ENCODE data around the gene LPCAT2. TPM values are rescaled to one million over a fixed set of nuclear protein-coding genes. Genes with fewer than 3 reads are reported as not detected.

LPCAT2 gene
- total RNA-seq, 1 experiment from 2014 or later, result 62.1 TPM

DNA sequence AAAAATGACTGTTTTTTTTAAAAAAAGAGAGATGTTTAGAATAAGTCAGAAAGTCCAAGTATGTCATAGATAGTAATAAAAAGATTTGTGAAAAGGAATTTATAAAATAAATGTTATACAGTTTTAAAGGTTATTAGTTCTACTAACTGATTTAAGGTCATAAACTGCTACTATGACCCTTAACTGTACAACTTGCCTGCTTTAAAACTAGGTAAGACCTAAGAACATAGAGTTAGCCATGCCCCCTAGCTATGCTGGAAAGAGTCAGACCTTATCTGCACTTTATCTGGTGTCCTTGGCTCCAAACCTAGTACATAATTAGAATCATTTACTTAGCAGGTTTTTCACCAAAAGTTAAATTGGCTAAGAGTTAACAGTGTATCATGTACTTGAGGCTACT is 123.4 kb downstream of the LPCAT2 start:
- intact Hi-C loops (cut with micrococcal nuclease; ENCODE audit: unreplicated experiment) (no loop called here), in situ Hi-C loops (cut with HindIII; ENCODE audit: low pct_unique_long_range_greater_than_20kb, low sequenced_read_pairs) (no loop called here)
- DNase-seq (ENCODE audit: low read depth, low spot score) (no peak), ATAC-seq (no peak)
- Histone ChIP-seq H3K4me3 (ENCODE audit: low read depth in 2 of 2, low read length in 2 of 2) (no peak overlapping the region), H3K9me3 (ENCODE audit: control insufficient read depth, insufficient read depth, low read depth, low read length) (no peaks in the 10 kb centered on the region; the same call in 1 of the 2 replicates), H3K27ac (ENCODE audit: low read length) (no peak overlapping the region), H3K36me3 (ENCODE audit: control insufficient read depth, insufficient read depth, low read length) (no peaks in the 10 kb centered on the region), H3K4me1 (ENCODE audit: control insufficient read depth, insufficient read depth, low read length) (no peaks in the 10 kb centered on the region), H3K27me3 (ENCODE audit: control insufficient read depth, insufficient read depth, low read length) (no peaks in the 10 kb centered on the region)
- TF ChIP-seq POLR2AphosphoS5 (IDR thresholded peaks at IDR 0.05; ENCODE audit: low read depth, low read length), result no peak
- TF ChIP-seq, protein P1, sequence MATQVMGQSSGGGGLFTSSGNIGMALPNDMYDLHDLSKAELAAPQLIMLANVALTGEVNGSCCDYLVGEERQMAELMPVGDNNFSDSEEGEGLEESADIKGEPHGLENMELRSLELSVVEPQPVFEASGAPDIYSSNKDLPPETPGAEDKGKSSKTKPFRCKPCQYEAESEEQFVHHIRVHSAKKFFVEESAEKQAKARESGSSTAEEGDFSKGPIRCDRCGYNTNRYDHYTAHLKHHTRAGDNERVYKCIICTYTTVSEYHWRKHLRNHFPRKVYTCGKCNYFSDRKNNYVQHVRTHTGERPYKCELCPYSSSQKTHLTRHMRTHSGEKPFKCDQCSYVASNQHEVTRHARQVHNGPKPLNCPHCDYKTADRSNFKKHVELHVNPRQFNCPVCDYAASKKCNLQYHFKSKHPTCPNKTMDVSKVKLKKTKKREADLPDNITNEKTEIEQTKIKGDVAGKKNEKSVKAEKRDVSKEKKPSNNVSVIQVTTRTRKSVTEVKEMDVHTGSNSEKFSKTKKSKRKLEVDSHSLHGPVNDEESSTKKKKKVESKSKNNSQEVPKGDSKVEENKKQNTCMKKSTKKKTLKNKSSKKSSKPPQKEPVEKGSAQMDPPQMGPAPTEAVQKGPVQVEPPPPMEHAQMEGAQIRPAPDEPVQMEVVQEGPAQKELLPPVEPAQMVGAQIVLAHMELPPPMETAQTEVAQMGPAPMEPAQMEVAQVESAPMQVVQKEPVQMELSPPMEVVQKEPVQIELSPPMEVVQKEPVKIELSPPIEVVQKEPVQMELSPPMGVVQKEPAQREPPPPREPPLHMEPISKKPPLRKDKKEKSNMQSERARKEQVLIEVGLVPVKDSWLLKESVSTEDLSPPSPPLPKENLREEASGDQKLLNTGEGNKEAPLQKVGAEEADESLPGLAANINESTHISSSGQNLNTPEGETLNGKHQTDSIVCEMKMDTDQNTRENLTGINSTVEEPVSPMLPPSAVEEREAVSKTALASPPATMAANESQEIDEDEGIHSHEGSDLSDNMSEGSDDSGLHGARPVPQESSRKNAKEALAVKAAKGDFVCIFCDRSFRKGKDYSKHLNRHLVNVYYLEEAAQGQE (IDR thresholded peaks at IDR 0.05; ENCODE audit: insufficient read depth in 1 of 2, low read depth in 2 of 2, low read length in 1 of 2), result no peak
- TF ChIP-seq SIN3A (IDR thresholded peaks at IDR 0.05; ENCODE audit: borderline replicate concordance, insufficient read depth, low read depth, low read length), result no peak
- TF ChIP-seq TCF7L2 (IDR thresholded peaks at IDR 0.05; ENCODE audit: low read depth, low read length), result no peak
- TF ChIP-seq, protein P2, sequence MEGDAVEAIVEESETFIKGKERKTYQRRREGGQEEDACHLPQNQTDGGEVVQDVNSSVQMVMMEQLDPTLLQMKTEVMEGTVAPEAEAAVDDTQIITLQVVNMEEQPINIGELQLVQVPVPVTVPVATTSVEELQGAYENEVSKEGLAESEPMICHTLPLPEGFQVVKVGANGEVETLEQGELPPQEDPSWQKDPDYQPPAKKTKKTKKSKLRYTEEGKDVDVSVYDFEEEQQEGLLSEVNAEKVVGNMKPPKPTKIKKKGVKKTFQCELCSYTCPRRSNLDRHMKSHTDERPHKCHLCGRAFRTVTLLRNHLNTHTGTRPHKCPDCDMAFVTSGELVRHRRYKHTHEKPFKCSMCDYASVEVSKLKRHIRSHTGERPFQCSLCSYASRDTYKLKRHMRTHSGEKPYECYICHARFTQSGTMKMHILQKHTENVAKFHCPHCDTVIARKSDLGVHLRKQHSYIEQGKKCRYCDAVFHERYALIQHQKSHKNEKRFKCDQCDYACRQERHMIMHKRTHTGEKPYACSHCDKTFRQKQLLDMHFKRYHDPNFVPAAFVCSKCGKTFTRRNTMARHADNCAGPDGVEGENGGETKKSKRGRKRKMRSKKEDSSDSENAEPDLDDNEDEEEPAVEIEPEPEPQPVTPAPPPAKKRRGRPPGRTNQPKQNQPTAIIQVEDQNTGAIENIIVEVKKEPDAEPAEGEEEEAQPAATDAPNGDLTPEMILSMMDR (IDR thresholded peaks at IDR 0.05), result no peak
- POLR2A ChIA-PET, result no interaction called here
- CTCF ChIA-PET, result no interaction called here
- BruUV-seq (replicated peaks), result no TSS peak

DNA sequence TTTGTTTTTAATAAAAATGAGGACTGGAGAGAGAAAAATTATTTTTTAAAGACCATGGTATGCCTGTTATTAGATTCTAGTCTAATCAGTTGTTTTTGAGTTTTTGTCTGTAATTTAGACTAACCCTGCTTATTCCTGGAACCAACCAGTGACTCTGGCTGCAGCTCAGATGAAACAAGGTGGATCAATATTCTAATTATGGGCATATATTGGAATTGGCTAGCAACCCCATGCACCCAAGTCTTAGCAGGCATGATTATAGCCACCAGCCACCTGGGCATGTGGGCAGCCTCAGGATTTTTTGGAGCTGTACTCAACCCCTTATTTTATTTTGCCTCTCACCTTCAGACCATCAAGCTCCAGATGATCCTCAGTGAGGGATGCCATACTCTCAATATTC is 125.3 kb downstream of the LPCAT2 start:
- TF ChIP-seq TCF7L2 (IDR thresholded peaks at IDR 0.05; ENCODE audit: low read depth, low read length) (no peak), SIN3A (IDR thresholded peaks at IDR 0.05; ENCODE audit: borderline replicate concordance, insufficient read depth, low read depth, low read length) (no peak), POLR2AphosphoS5 (IDR thresholded peaks at IDR 0.05; ENCODE audit: low read depth, low read length) (no peak)
- TF ChIP-seq, protein P1 (IDR thresholded peaks at IDR 0.05; ENCODE audit: insufficient read depth in 1 of 2, low read depth in 2 of 2, low read length in 1 of 2), result no peak
- TF ChIP-seq, protein P2 (IDR thresholded peaks at IDR 0.05), result no peak
- no peak overlapping the region for H3K27ac ChIP-seq (ENCODE audit: low read length)
- no peaks in the 10 kb centered on the region for H3K4me1 ChIP-seq (ENCODE audit: control insufficient read depth, insufficient read depth, low read length)
- CTCF ChIA-PET, result no interaction called here
- in situ Hi-C loops (cut with HindIII; ENCODE audit: low pct_unique_long_range_greater_than_20kb, low sequenced_read_pairs), result no loop called here
- intact Hi-C loops (cut with micrococcal nuclease; ENCODE audit: unreplicated experiment), result no loop called here
- H3K9me3 ChIP-seq (ENCODE audit: control insufficient read depth, insufficient read depth, low read depth, low read length), result no peaks in the 10 kb centered on the region; the same call in 1 of the 2 replicates
- ATAC-seq (no peak), DNase-seq (ENCODE audit: low read depth, low spot score) (no peak)
- H3K36me3 ChIP-seq (ENCODE audit: control insufficient read depth, insufficient read depth, low read length), result no peaks in the 10 kb centered on the region
- no peak overlapping the region for H3K4me3 ChIP-seq (ENCODE audit: low read depth in 2 of 2, low read length in 2 of 2)
- H3K27me3 ChIP-seq (ENCODE audit: control insufficient read depth, insufficient read depth, low read length), result no peaks in the 10 kb centered on the region
- no TSS peak for BruUV-seq (replicated peaks)
- POLR2A ChIA-PET, result no interaction called here

Other genes starting within 250 kb of the LPCAT2 start
- gene IRX6, start 184.9 kb upstream of the LPCAT2 start, total RNA-seq (2021; ENCODE audit: unreplicated experiment), result not detected
- gene MMP2, start 29.9 kb upstream of the LPCAT2 start, total RNA-seq (2021; ENCODE audit: unreplicated experiment), result 311 TPM
- 1.4 TPM for gene CAPNS2, start 57.6 kb downstream of the LPCAT2 start, total RNA-seq (2021; ENCODE audit: unreplicated experiment)
- 0.10 TPM for gene SLC6A2, start 146.9 kb downstream of the LPCAT2 start, total RNA-seq (2021; ENCODE audit: unreplicated experiment)

Measured in Panc1 (cell line).